HG03442 (cell line): ENCODE data around the gene GPR62.
A peak's percentile ranks its signal among the peaks of the same experiment; 100 is the strongest.

Source experiments
- ATAC-seq: cut with Tn5 transposase; IDR thresholded peaks from one replicate; pipeline ENCODE4 v1.9.1; 2021; ENCODE audit warnings: mild to moderate bottlenecking, moderate library complexity; ENCODE audit not compliant: unreplicated experiment

The GPR62 gene

GRCh38 chr3:51968883-51969678 lies 13.9 kb downstream of the GPR62 start:
- no peak for ATAC-seq

GRCh38 chr3:51969841-51970240 lies 14.7 kb downstream of the GPR62 start:
- no peak for ATAC-seq

GRCh38 chr3:51970606-51971300 lies 15.6 kb downstream of the GPR62 start:
- no peak for ATAC-seq

- ATAC-seq, result no peak
Measured at GRCh38 chr3:51971350-51971749, 16.2 kb downstream of the GPR62 start.

- ATAC-seq, result peak; percentile 2
Measured at GRCh38 chr3:51974277-51974962, 19.2 kb downstream of the GPR62 start.

GRCh38 chr3:51974963-51975851 lies 20.0 kb downstream of the GPR62 start, which contains the start of gene ABHD14A:
TSS of gene ABHD14A (plus strand) at chr3:51975064. CDS start at chr3:51975136, 72 bp downstream.
- peak; percentile 52 for ATAC-seq

- ATAC-seq, result no peak
Measured at GRCh38 chr3:51975852-51976549, 20.8 kb downstream of the GPR62 start.

- no peak for ATAC-seq
Measured at GRCh38 chr3:51977446-51978142, 22.4 kb downstream of the GPR62 start.

GRCh38 chr3:51978143-51978502 lies 22.9 kb downstream of the GPR62 start:
- ATAC-seq, result no peak

GRCh38 chr3:51980253-51980652 lies 25.1 kb downstream of the GPR62 start:
- no peak for ATAC-seq

GRCh38 chr3:51982352-51982837 lies 27.2 kb downstream of the GPR62 start:
- ATAC-seq, result peak; percentile 39

- ATAC-seq, result peak; percentile 71
Measured at GRCh38 chr3:51982838-51983577, 27.8 kb downstream of the GPR62 start, which contains the start of gene ACY1. TSS of gene ACY1 (plus strand) at chr3:51983535. CDS start at chr3:51984065, 530 bp downstream.

GRCh38 chr3:51983578-51984268 lies 28.5 kb downstream of the GPR62 start:
- ATAC-seq, result no peak

- ATAC-seq, result no peak
Measured at GRCh38 chr3:51984269-51984647, 29.1 kb downstream of the GPR62 start.

GRCh38 chr3:51985063-51985462 lies 29.9 kb downstream of the GPR62 start:
- no peak for ATAC-seq

- no peak for ATAC-seq
Measured at GRCh38 chr3:51986010-51986947, 31.1 kb downstream of the GPR62 start.

GRCh38 chr3:51987568-51987967 lies 32.4 kb downstream of the GPR62 start:
- ATAC-seq, result no peak
